OCI-LY7 (cell line): ENCODE data around the gene ZNF488.
"Not testable (repeated sequence)": the region's sequence is repeated elsewhere in the genome, so short reads cannot be mapped to it uniquely, and the experiment has no call there.

Experiments used
- CTCF ChIP-seq: fragments of 200-600 bp; sonication (generic); conservative IDR thresholded peaks from 2 replicates; pipeline ENCODE4 v1.5.1; 2014; ENCODE audit warnings: mild to moderate bottlenecking, antibody characterized with exemption, low read length, moderate library complexity, mixed read lengths
- EZH2phosphoT487 ChIP-seq: fragments of 200-600 bp; sonication (generic); IDR thresholded peaks from 2 replicates; pipeline ENCODE4 v1.6.1; 2018; ENCODE audit warnings: low read depth, borderline replicate concordance, mild to moderate bottlenecking, mixed run types, antibody characterized with exemption, low read length, moderate library complexity, mixed read lengths

DNA sequence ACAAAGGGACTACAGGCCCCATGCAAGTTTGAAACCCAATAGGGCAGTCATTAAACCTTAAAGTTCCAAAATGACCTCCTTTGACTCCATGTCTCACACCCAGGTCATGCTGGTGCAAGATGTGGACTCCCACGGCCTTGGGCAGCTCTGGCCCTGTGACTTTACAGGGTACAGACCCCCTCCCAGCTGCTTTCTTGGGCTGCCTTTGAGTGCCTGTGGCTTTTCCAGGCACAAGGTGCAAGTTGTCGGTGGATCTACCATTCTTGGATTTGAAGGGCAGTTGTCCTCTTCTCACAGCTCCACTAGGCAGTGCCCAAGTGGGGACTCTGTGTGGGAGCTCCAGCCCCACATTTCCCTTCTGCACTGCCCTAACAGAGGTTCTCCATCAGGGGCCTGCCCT is 2.0 kb upstream of the ZNF488 start:
- not testable (repeated sequence) for TF ChIP-seq CTCF, EZH2phosphoT487
